CD8-positive, alpha-beta memory T cell (primary cell): ENCODE results near the gene FRS2. TPM values are rescaled to one million over a fixed set of nuclear protein-coding genes. Genes with fewer than 3 reads are reported as not detected.

Experiments
- CTCF ChIA-PET: fragments of 350-600 bp; sonication (Branson Sonifier 250); formaldehyde crosslinking; loops from one replicate; lab custom pipeline; 2021; ENCODE audit warnings: antibody characterized with exemption; lab: Charles Lee
- POLR2A ChIA-PET: fragments of 350-600 bp; sonication (Branson Sonifier 250); formaldehyde crosslinking; loops from one replicate; lab custom pipeline; 2021; ENCODE audit warnings: antibody characterized with exemption; lab: Charles Lee
- DNase-seq, 5 donors: peaks; one replicate each; pipeline versions ENCODE4 v3.0.0 to v3.0.0-alpha.2; 2020 to 2022; ENCODE audit warnings: mixed read lengths in 1 of 5
- H3K27ac ChIP-seq: one replicate; pipeline ENCODE4 v1.7.0; 2013; ENCODE audit warnings: low read depth, mild to moderate bottlenecking, low read length, moderate library complexity
- H3K27me3 ChIP-seq: 2 replicates; pipeline ENCODE4 v1.7.0; 2013; ENCODE audit warnings: low read length, mild to moderate bottlenecking; ENCODE audit not compliant: insufficient read depth, poor library complexity, severe bottlenecking
- H3K36me3 ChIP-seq: 2 replicates; pipeline ENCODE4 v1.7.0; 2013; ENCODE audit warnings: mild to moderate bottlenecking, low read length, moderate library complexity; ENCODE audit not compliant: insufficient read depth
- H3K4me1 ChIP-seq: 2 replicates; pipeline ENCODE4 v1.7.0; 2013; ENCODE audit warnings: mild to moderate bottlenecking, low read length, moderate library complexity; ENCODE audit not compliant: insufficient read depth
- H3K4me3 ChIP-seq: 2 replicates; pipeline ENCODE4 v1.7.0; 2013; ENCODE audit warnings: mild to moderate bottlenecking, low read length
- H3K9me3 ChIP-seq: 2 replicates; pipeline ENCODE4 v1.7.0; 2013; ENCODE audit warnings: mild to moderate bottlenecking, low read length
- H3K27ac Mint-ChIP-seq, 8 donors: one replicate each; pipeline ENCODE4 v1.8.0; 2020 to 2021; ENCODE audit warnings: mixed read lengths in 8 of 8, mild to moderate bottlenecking in 6 of 8, inconsistent platforms in 3 of 8, moderate library complexity in 3 of 8
- H3K27me3 Mint-ChIP-seq, 2 donors: one replicate each; pipeline ENCODE4 v1.8.0; 2020 to 2021; ENCODE audit warnings: mixed read lengths in 2 of 2, mild to moderate bottlenecking in 1 of 2, moderate library complexity in 1 of 2
- H3K36me3 Mint-ChIP-seq, 3 donors: one replicate each; pipeline ENCODE4 v1.8.0; 2020 to 2021; ENCODE audit warnings: mixed read lengths in 3 of 3, inconsistent platforms in 1 of 3, mild to moderate bottlenecking in 1 of 3
- H3K4me1 Mint-ChIP-seq, 3 donors: one replicate each; pipeline ENCODE4 v1.8.0; 2020 to 2021; ENCODE audit warnings: mixed read lengths in 3 of 3, inconsistent platforms in 1 of 3, mild to moderate bottlenecking in 1 of 3
- H3K4me3 Mint-ChIP-seq, 7 donors: one replicate each; pipeline ENCODE4 v1.8.0; 2020 to 2021; ENCODE audit warnings: mixed read lengths in 7 of 7, mild to moderate bottlenecking in 6 of 7, moderate library complexity in 4 of 7, inconsistent platforms in 2 of 7
- H3K9me3 Mint-ChIP-seq, 5 donors: one replicate each; pipeline ENCODE4 v1.8.0; 2020 to 2022; ENCODE audit warnings: mixed read lengths in 5 of 5, mild to moderate bottlenecking in 3 of 5, moderate library complexity in 2 of 5, inconsistent platforms in 1 of 5
- polyA plus RNA-seq: library from polyadenylated mRNA; unstranded; fragments of 300-500 nt; fragmentation: Illumina TruSeq; gene quantifications from one replicate; pipeline ENCODE4 v1.2.3, GENCODE V29; 2021
- total RNA-seq, 2 experiments: library from RNA; stranded (reverse); gene quantifications; one replicate each; pipeline ENCODE4 v1.2.3, GENCODE V29; 2021

The FRS2 gene
- total and polyA plus RNA-seq, 3 experiments from 2014 or later, result 9.1 to 13.1 (median 9.8) TPM

DNA sequence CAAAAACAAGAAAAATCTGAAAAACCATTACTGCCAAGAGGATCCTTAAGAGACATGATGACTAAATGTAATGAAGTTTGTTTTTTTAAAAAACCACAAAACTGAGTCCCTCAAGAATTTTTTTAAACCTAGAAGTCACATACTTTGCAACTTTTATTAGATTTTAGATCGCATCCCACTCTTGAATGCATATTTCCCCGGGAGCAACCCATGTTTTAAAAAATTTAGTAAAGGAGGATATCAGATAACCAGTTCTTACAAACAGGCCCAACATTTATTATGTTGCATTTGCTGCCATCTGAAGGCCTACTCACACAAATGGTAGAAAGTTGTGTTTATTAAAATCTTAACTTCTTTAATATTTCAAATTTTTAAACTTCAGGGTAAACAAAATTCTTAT lies 70.8 kb downstream of the FRS2 start:
- Histone ChIP-seq H3K9me3 (peaks cover 4% of the 10 kb centered on the region), H3K27me3 (no peaks in the 10 kb centered on the region), H3K4me1 (no peaks in the 10 kb centered on the region), H3K36me3 (no peaks in the 10 kb centered on the region), H3K27ac (no peak overlapping the region), H3K4me3 (no peak overlapping the region)
- POLR2A ChIA-PET, result no interaction called here
- Mint-ChIP-seq H3K9me3 (peaks cover 5 to 8% (median 6%) of the 10 kb centered on the region in 5 donors), H3K4me1 (peaks cover 0 to 5% (median 0%) of the 10 kb centered on the region in 3 donors), H3K27me3 (no peaks in the 10 kb centered on the region), H3K36me3 (peaks cover 21 to 36% (median 21%) of the 10 kb centered on the region in 3 donors), H3K27ac (no peak overlapping the region), H3K4me3 (no peak overlapping the region)
- DNase-seq, result no peak
- CTCF ChIA-PET, result no interaction called here

- no peaks in the 10 kb centered on the region for H3K27me3 ChIP-seq
- H3K4me1 ChIP-seq, result no peaks in the 10 kb centered on the region
- no peaks in the 10 kb centered on the region for H3K27me3 Mint-ChIP-seq
- H3K4me3 ChIP-seq, result no peak overlapping the region
- H3K27ac Mint-ChIP-seq, result no peak overlapping the region
- H3K4me3 Mint-ChIP-seq, result no peak overlapping the region
- DNase-seq, result no peak
- POLR2A ChIA-PET, result no interaction called here
- no peaks in the 10 kb centered on the region for H3K36me3 ChIP-seq
- H3K27ac ChIP-seq, result no peak overlapping the region
- H3K36me3 Mint-ChIP-seq, result peaks cover 16 to 24% (median 21%) of the 10 kb centered on the region in 3 donors
- peaks cover 4% of the 10 kb centered on the region for H3K9me3 ChIP-seq
- H3K9me3 Mint-ChIP-seq, result peaks cover 5 to 8% (median 6%) of the 10 kb centered on the region in 5 donors
- H3K4me1 Mint-ChIP-seq, result peaks cover 0 to 15% (median 3%) of the 10 kb centered on the region in 3 donors
- CTCF ChIA-PET, result no interaction called here
Observed at GRCh38 chr12:69544087-69544486, 73.9 kb downstream of the FRS2 start.

GRCh38 chr12:69545081-69545480 lies 74.9 kb downstream of the FRS2 start:
- no peaks in the 10 kb centered on the region for H3K27me3 ChIP-seq
- H3K4me1 ChIP-seq, result no peaks in the 10 kb centered on the region
- Mint-ChIP-seq H3K36me3 (peaks cover 16 to 21% (median 21%) of the 10 kb centered on the region in 3 donors), H3K27me3 (no peaks in the 10 kb centered on the region), H3K27ac (no peak overlapping the region), H3K4me3 (no peak overlapping the region), H3K9me3 (peaks cover 5 to 8% (median 6%) of the 10 kb centered on the region in 5 donors), H3K4me1 (peaks cover 1 to 15% (median 3%) of the 10 kb centered on the region in 3 donors)
- DNase-seq, result no peak
- CTCF ChIA-PET, result no interaction called here
- no peak overlapping the region for H3K27ac ChIP-seq
- no peak overlapping the region for H3K4me3 ChIP-seq
- no peaks in the 10 kb centered on the region for H3K36me3 ChIP-seq
- peaks cover 4% of the 10 kb centered on the region for H3K9me3 ChIP-seq
- POLR2A ChIA-PET, result no interaction called here

- ChIA-PET CTCF (no interaction called here), POLR2A (no interaction called here)
- DNase-seq, result no peak
- Mint-ChIP-seq H3K27ac (peak overlapping the region in 3 of 8 donors; percentile 43 to 61 (median 48)), H3K4me3 (no peak overlapping the region), H3K36me3 (peaks cover 9 to 16% (median 15%) of the 10 kb centered on the region in 3 donors), H3K27me3 (no peaks in the 10 kb centered on the region), H3K9me3 (peaks cover 5 to 8% (median 6%) of the 10 kb centered on the region in 5 donors), H3K4me1 (peaks cover 1 to 15% (median 3%) of the 10 kb centered on the region in 3 donors)
- H3K4me1 ChIP-seq, result no peaks in the 10 kb centered on the region
- H3K4me3 ChIP-seq, result no peak overlapping the region
- H3K36me3 ChIP-seq, result no peaks in the 10 kb centered on the region
- H3K9me3 ChIP-seq, result peaks cover 4% of the 10 kb centered on the region
- H3K27me3 ChIP-seq, result no peaks in the 10 kb centered on the region
- H3K27ac ChIP-seq, result no peak overlapping the region
Observed at GRCh38 chr12:69546693-69547438, 76.7 kb downstream of the FRS2 start.

DNA sequence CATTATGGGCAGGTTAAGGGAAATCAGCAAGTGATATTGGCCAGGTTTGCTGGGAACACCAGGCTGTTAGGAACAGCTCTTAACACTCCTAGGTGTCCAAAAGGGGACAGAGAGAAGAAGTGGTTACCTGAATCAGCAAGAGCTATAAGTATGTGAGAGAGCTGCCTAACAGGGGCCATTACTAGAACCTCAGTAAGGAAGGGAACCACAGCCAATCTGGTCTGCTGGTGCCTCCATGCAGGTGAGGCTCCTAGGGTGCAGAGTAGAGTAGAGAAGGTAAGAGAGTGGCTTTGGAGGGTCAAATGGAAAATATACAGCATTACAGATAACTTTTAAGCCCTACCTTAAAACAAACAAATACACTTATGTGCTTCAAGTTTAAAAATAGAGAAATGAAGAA lies 78.5 kb downstream of the FRS2 start:
- no peaks in the 10 kb centered on the region for H3K4me1 ChIP-seq
- H3K4me3 ChIP-seq, result no peak overlapping the region
- H3K36me3 Mint-ChIP-seq, result peaks cover 4 to 8% (median 5%) of the 10 kb centered on the region in 3 donors
- no peaks in the 10 kb centered on the region for H3K36me3 ChIP-seq
- peaks cover 1% of the 10 kb centered on the region for H3K9me3 ChIP-seq
- ChIA-PET POLR2A (no interaction called here), CTCF (no interaction called here)
- H3K4me1 Mint-ChIP-seq, result peaks cover 1 to 15% (median 3%) of the 10 kb centered on the region in 3 donors
- no peak overlapping the region for H3K4me3 Mint-ChIP-seq
- H3K27ac Mint-ChIP-seq, result peak overlapping the region in 2 of 8 donors; percentile 73 to 79
- no peaks in the 10 kb centered on the region for H3K27me3 ChIP-seq
- H3K27ac ChIP-seq, result no peak overlapping the region
- H3K9me3 Mint-ChIP-seq, result peaks cover under 1% of the 10 kb centered on the region in 5 donors
- H3K27me3 Mint-ChIP-seq, result no peaks in the 10 kb centered on the region
- no peak for DNase-seq

DNA sequence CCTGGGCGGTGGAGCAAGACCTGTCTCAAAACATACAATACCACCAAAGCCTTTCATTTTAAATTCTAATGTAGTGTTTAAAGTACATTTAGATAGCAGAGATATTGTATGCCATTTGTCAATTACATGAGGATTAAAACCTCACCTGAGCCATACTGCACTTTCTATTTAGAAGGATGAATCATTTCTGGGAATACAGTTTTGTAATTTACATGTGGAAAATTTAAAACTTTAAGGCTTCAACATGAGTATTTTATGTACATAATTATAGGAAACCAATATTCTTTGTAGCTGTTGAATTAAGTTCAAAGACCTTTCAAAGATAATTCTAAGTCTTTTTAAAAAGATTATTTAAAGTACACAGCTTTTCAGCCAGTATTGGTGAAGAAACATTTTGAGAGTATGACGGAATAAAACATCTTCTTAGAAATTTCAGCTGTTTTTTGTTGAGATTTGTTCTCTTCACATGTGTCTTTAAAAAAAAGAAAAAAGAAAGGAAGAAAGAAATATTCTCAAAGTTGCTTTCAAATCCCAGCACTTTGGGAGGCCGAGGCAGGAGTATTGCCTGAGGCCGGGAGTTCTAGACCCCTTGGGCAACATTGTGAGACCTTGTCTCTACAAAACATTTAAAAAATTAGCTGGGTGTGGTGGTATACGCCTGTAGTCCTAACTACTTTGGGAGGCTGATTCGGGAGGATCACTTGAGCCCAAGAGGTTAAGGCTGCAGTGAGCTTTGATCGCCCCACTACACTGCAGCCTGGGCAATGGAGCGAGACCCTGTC lies 80.6 kb downstream of the FRS2 start:
- no peaks in the 10 kb centered on the region for H3K9me3 Mint-ChIP-seq
- Histone ChIP-seq H3K4me1 (no peaks in the 10 kb centered on the region), H3K4me3 (no peak overlapping the region), H3K36me3 (no peaks in the 10 kb centered on the region), H3K27me3 (no peaks in the 10 kb centered on the region), H3K27ac (no peak overlapping the region), H3K9me3 (no peaks in the 10 kb centered on the region)
- no peak overlapping the region for H3K4me3 Mint-ChIP-seq
- peaks cover 0 to 6% (median 0%) of the 10 kb centered on the region in 3 donors for H3K36me3 Mint-ChIP-seq
- POLR2A ChIA-PET, result no interaction called here
- peaks cover 1 to 15% (median 6%) of the 10 kb centered on the region in 3 donors for H3K4me1 Mint-ChIP-seq
- no peak overlapping the region for H3K27ac Mint-ChIP-seq
- CTCF ChIA-PET, result interaction anchor here (1.0 kb wide), 1 partner anchor 12 kb away, joined by 3 read pairs; no protein-coding TSS in a partner anchor
- no peaks in the 10 kb centered on the region for H3K27me3 Mint-ChIP-seq
- no peak for DNase-seq

- H3K4me1 Mint-ChIP-seq, result peaks cover under 1 to 3% (median 3%) of the 10 kb centered on the region in 3 donors
- Histone ChIP-seq H3K27ac (no peak overlapping the region), H3K4me3 (no peak overlapping the region), H3K36me3 (no peaks in the 10 kb centered on the region), H3K4me1 (no peaks in the 10 kb centered on the region), H3K9me3 (no peaks in the 10 kb centered on the region), H3K27me3 (no peaks in the 10 kb centered on the region)
- peak overlapping the region in 1 of 8 donors; percentile 57 for H3K27ac Mint-ChIP-seq
- ChIA-PET POLR2A (no interaction called here), CTCF (interaction anchor here (1.7 kb wide), 1 partner anchor 17 kb away, joined by 7 read pairs; no protein-coding TSS in a partner anchor)
- no peak overlapping the region for H3K4me3 Mint-ChIP-seq
- H3K9me3 Mint-ChIP-seq, result no peaks in the 10 kb centered on the region
- peaks cover 0 to 6% (median 0%) of the 10 kb centered on the region in 3 donors for H3K36me3 Mint-ChIP-seq
- H3K27me3 Mint-ChIP-seq, result no peaks in the 10 kb centered on the region
- no peak for DNase-seq
Observed at GRCh38 chr12:69553628-69554248, 83.5 kb downstream of the FRS2 start.
